ENCODE data around the gene NPTX2. TPM values are rescaled to one million over a fixed set of nuclear protein-coding genes. Genes with fewer than 3 reads are reported as not detected.

Gene NPTX2
- total RNA-seq, 1 donor from 2014 or later = 5.1 TPM

- H3K36me3 Mint-ChIP-seq (ENCODE audit: unreplicated experiment) = no peaks in the 10 kb centered on the region
- no peaks in the 10 kb centered on the region for H3K4me1 Mint-ChIP-seq (ENCODE audit: unreplicated experiment)
- no peak overlapping the region for H3K4me3 Mint-ChIP-seq (ENCODE audit: unreplicated experiment)
- no peaks in the 10 kb centered on the region for H3K9me3 Mint-ChIP-seq (ENCODE audit: unreplicated experiment)
- no peak for TF ChIP-seq CTCF (IDR thresholded peaks at IDR 0.05)
- DNase-seq (ENCODE audit: extremely low spot score, unreplicated experiment) = no peak
- no peak overlapping the region for H3K27ac Mint-ChIP-seq (ENCODE audit: unreplicated experiment)
- H3K27me3 Mint-ChIP-seq (ENCODE audit: unreplicated experiment) = peaks cover 8% of the 10 kb centered on the region
These were observed 25.2 kb upstream of the NPTX2 start for GRCh38 chr7:98591926-98592325.

DNA sequence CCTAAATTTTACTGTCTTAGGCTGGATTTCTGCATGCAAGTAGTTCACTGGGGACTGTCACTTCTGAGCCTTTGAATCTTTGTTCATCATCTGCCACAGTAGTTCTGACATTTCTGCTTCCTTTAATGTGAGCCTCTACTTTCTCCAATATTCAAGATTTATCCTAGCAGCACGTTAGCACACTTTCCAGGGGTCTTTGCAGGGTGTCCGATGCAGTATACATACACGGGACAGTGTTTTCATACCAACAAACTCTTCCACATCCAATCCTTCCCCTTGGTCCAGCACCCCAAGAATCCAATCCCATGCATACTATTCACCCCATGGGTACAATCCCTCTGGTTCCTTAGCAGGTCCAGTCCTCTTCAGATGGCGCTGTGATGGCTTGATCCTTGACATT lies 22.7 kb upstream of the NPTX2 start:
- no peak for DNase-seq (ENCODE audit: extremely low spot score, unreplicated experiment)
- Mint-ChIP-seq H3K36me3 (ENCODE audit: unreplicated experiment) (no peaks in the 10 kb centered on the region), H3K9me3 (ENCODE audit: unreplicated experiment) (no peaks in the 10 kb centered on the region), H3K4me1 (ENCODE audit: unreplicated experiment) (no peaks in the 10 kb centered on the region), H3K4me3 (ENCODE audit: unreplicated experiment) (no peak overlapping the region), H3K27me3 (ENCODE audit: unreplicated experiment) (peaks cover 8% of the 10 kb centered on the region), H3K27ac (ENCODE audit: unreplicated experiment) (no peak overlapping the region)
- TF ChIP-seq CTCF (IDR thresholded peaks at IDR 0.05) = no peak

DNA sequence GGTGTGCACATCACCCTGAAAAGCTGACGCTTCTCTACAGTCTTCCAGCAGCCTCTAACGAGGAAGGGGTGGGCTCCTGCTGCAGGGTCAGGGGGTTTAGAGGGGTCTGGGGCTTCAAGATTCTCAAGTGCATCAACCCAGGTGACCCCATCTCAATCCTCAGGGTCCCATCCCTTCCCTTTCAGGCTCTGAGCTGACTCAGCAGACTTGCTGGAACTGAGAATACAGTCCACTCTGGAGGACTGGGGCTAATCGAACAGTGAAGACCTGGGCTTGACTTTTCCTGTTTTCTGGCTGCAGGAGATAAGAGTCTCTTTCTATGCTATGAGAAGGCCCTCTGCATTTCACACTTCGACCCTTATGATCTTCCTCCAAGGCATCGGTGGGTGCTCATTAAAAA lies 22.3 kb upstream of the NPTX2 start:
- H3K9me3 Mint-ChIP-seq (ENCODE audit: unreplicated experiment) = no peaks in the 10 kb centered on the region
- H3K27me3 Mint-ChIP-seq (ENCODE audit: unreplicated experiment) = peaks cover 8% of the 10 kb centered on the region
- H3K4me3 Mint-ChIP-seq (ENCODE audit: unreplicated experiment) = no peak overlapping the region
- no peaks in the 10 kb centered on the region for H3K36me3 Mint-ChIP-seq (ENCODE audit: unreplicated experiment)
- H3K27ac Mint-ChIP-seq (ENCODE audit: unreplicated experiment) = no peak overlapping the region
- no peak for DNase-seq (ENCODE audit: extremely low spot score, unreplicated experiment)
- no peak for TF ChIP-seq CTCF (IDR thresholded peaks at IDR 0.05)
- no peaks in the 10 kb centered on the region for H3K4me1 Mint-ChIP-seq (ENCODE audit: unreplicated experiment)

GRCh38 chr7:98598846-98599615 lies 18.1 kb upstream of the NPTX2 start:
- H3K27ac Mint-ChIP-seq (ENCODE audit: unreplicated experiment) = no peak overlapping the region
- no peaks in the 10 kb centered on the region for H3K9me3 Mint-ChIP-seq (ENCODE audit: unreplicated experiment)
- H3K4me3 Mint-ChIP-seq (ENCODE audit: unreplicated experiment) = no peak overlapping the region

More at GRCh38 chr7:98598846-98599615, 18.1 kb upstream of the NPTX2 start:
- TF ChIP-seq CTCF (IDR thresholded peaks at IDR 0.05) = no peak
- Mint-ChIP-seq H3K27me3 (ENCODE audit: unreplicated experiment) (peaks cover 11% of the 10 kb centered on the region), H3K4me1 (ENCODE audit: unreplicated experiment) (no peaks in the 10 kb centered on the region), H3K36me3 (ENCODE audit: unreplicated experiment) (no peaks in the 10 kb centered on the region)
- no peak for DNase-seq (ENCODE audit: extremely low spot score, unreplicated experiment)

Data from osteocyte (in vitro differentiated cells).